Mammary epithelial cell (primary cell): ENCODE results near the gene NAA30.

Experiments used
- EZH2 ChIP-seq: IDR thresholded peaks from 2 replicates; pipeline ENCODE4 v1.6.1; 2012; ENCODE audit warnings: low read length, inconsistent platforms, borderline replicate concordance
- TF ChIP-seq, protein P1 (sequence below), 2 donors: IDR thresholded peaks in 1 of 2; conservative IDR thresholded peaks in 1 of 2; 2 replicates each; pipeline ENCODE4 v1.5.1; 2011 to 2012; ENCODE audit warnings: inconsistent platforms in 2 of 2, low read length in 2 of 2, mild to moderate bottlenecking in 2 of 2, control low read depth in 1 of 2, low read depth in 1 of 2; ENCODE audit not compliant: insufficient read depth in 1 of 2; ENCODE audit errors: extremely low read depth in 1 of 2

DNA sequence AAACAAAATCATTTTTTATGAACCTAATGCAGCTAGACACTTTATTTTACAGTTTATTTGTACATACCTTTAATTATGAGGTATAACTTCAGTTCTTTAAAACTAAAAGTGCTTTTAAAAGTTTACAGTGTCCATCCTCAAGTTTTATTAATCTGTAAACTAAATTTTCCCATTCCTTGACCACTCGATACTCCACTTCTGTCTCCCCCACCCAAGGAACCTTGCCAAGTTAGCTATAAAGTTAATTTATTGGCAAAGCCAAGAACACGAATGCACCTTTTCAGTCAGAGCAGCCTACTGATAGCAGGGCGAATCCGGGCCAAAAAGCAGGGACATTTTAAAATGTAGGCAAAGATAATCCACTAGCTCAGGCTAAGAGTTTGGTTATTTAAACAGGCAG is 29.6 kb downstream of the NAA30 start:
- TF ChIP-seq, protein P1, sequence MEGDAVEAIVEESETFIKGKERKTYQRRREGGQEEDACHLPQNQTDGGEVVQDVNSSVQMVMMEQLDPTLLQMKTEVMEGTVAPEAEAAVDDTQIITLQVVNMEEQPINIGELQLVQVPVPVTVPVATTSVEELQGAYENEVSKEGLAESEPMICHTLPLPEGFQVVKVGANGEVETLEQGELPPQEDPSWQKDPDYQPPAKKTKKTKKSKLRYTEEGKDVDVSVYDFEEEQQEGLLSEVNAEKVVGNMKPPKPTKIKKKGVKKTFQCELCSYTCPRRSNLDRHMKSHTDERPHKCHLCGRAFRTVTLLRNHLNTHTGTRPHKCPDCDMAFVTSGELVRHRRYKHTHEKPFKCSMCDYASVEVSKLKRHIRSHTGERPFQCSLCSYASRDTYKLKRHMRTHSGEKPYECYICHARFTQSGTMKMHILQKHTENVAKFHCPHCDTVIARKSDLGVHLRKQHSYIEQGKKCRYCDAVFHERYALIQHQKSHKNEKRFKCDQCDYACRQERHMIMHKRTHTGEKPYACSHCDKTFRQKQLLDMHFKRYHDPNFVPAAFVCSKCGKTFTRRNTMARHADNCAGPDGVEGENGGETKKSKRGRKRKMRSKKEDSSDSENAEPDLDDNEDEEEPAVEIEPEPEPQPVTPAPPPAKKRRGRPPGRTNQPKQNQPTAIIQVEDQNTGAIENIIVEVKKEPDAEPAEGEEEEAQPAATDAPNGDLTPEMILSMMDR (conservative IDR thresholded peaks at IDR 0.05 in 1 of 2, IDR thresholded peaks at IDR 0.05 in 1 of 2; ENCODE audit: extremely low read depth in 1 of 2, insufficient read depth in 1 of 2, low read depth in 1 of 2, low read length in 2 of 2) = no peak
- no peak for TF ChIP-seq EZH2
